PC-9 (cell line): Measurements from ENCODE around the gene ZC3H12A. TPM values are rescaled to one million over a fixed set of nuclear protein-coding genes. Genes with fewer than 3 reads are reported as not detected.

Experiments
- BruUV-seq: library from RNA; stranded (reverse); fragments of 400-500 nt; replicated peaks from 2 replicates; lab custom pipeline; 2021; lab: Mats Ljungman, UMichigan
- CTCF ChIA-PET: fragments of 300-600 bp; sonication (Branson Sonifier 250); formaldehyde crosslinking; loops from one replicate; lab custom pipeline; 2022; ENCODE audit warnings: antibody characterized with exemption; lab: Charles Lee
- POLR2A ChIA-PET: fragments of 300-600 bp; sonication (Branson Sonifier 250); formaldehyde crosslinking; loops from one replicate; lab custom pipeline; 2022; ENCODE audit warnings: antibody characterized with exemption; ENCODE audit not compliant: unreplicated experiment; lab: Charles Lee
- DNase-seq, 2 experiments: peaks; one replicate each; pipeline versions ENCODE4 v3.0.0 to v3.0.0-alpha.2; 2015 to 2022; ENCODE audit warnings: mixed read lengths in 1 of 2
- H2AFZ ChIP-seq: fragments of 200-600 bp; sonication (generic); 2 replicates; pipeline ENCODE4 v1.8.1; 2017; ENCODE audit warnings: antibody characterized with exemption
- H3F3A ChIP-seq: fragments of 200-600 bp; sonication (generic); 2 replicates; pipeline ENCODE4 v1.8.1; 2017; ENCODE audit warnings: antibody characterized with exemption, mild to moderate bottlenecking, low read depth; ENCODE audit not compliant: insufficient read depth
- H3K27ac ChIP-seq: fragments of 200-600 bp; sonication (generic); 2 replicates; pipeline ENCODE4 v1.6.1; 2016; ENCODE audit warnings: mixed run types
- H3K27me3 ChIP-seq: fragments of 200-600 bp; sonication (generic); 2 replicates; pipeline ENCODE4 v1.6.1; 2016; ENCODE audit warnings: low read depth, mixed run types; ENCODE audit not compliant: insufficient read depth
- H3K36me3 ChIP-seq: fragments of 200-600 bp; sonication (generic); 2 replicates; pipeline ENCODE4 v1.6.1; 2016; ENCODE audit warnings: low read depth, mixed run types
- H3K4me1 ChIP-seq: fragments of 200-600 bp; sonication (generic); replicated peaks from 2 replicates; pipeline ENCODE4 v1.6.1; 2016; ENCODE audit warnings: mixed run types; ENCODE audit not compliant: insufficient read depth
- H3K4me2 ChIP-seq: fragments of 200-600 bp; sonication (generic); 2 replicates; pipeline ENCODE4 v1.6.1; 2017; ENCODE audit warnings: mixed run types
- H3K4me3 ChIP-seq: fragments of 200-600 bp; sonication (generic); 2 replicates; pipeline ENCODE4 v1.6.1; 2016; ENCODE audit warnings: mixed run types
- H3K79me2 ChIP-seq: fragments of 200-600 bp; sonication (generic); 2 replicates; pipeline ENCODE4 v1.6.1; 2017; ENCODE audit warnings: low read depth, mixed run types
- H3K9me2 ChIP-seq: fragments of 200-600 bp; sonication (generic); 2 replicates; pipeline ENCODE4 v1.8.1; 2017; ENCODE audit warnings: mild to moderate bottlenecking; ENCODE audit not compliant: insufficient read depth
- H3K9me3 ChIP-seq: fragments of 200-600 bp; sonication (generic); 2 replicates; pipeline ENCODE4 v1.8.1; 2016; ENCODE audit warnings: low read depth; ENCODE audit not compliant: insufficient read depth
- H4K20me1 ChIP-seq: fragments of 200-600 bp; sonication (generic); 2 replicates; pipeline ENCODE4 v1.8.1; 2017; ENCODE audit not compliant: insufficient read depth
- EZH2 ChIP-seq: fragments of 200-600 bp; sonication (generic); IDR thresholded peaks from 2 replicates; pipeline ENCODE4 v1.8.0; 2017; ENCODE audit warnings: antibody characterized with exemption, low read depth
- intact Hi-C: fragments of 100-400 bp; cut with micrococcal nuclease; formaldehyde crosslinking; loops from one replicate; pipeline ENCODE4 v1.10.0; 2022; ENCODE audit not compliant: unreplicated experiment
- total RNA-seq: library from RNA; stranded (reverse); gene quantifications from 2 replicates; pipeline ENCODE4 v1.2.3, GENCODE V29; 2021
- TF ChIP-seq, protein P1 (sequence below): fragments of 200-600 bp; sonication (generic); conservative IDR thresholded peaks from 2 replicates; pipeline ENCODE4 v1.6.1; 2017; ENCODE audit warnings: mixed run types, antibody characterized with exemption, mild to moderate bottlenecking, moderate library complexity

The ZC3H12A gene
- total RNA-seq, 1 experiment from 2014 or later = 18.7 TPM

- ChIA-PET POLR2A (interaction anchor here (0.7 to 0.8 kb wide), 2 partner anchors 9 to 24 kb away, joined by 3 to 4 read pairs; no protein-coding TSS in a partner anchor), CTCF (interaction anchor here (1.0 to 1.5 kb wide), 2 partner anchors 9 to 42 kb away, joined by 3 to 4 read pairs; no protein-coding TSS in a partner anchor)
- H3K9me2 ChIP-seq = no peaks in the 10 kb centered on the region
- no peak overlapping the region for H2AFZ ChIP-seq
- peaks cover 12% of the 10 kb centered on the region; the same call in 1 of the 2 replicates for H3K36me3 ChIP-seq
- TF ChIP-seq EZH2 = no peak
- TF ChIP-seq, protein P1, sequence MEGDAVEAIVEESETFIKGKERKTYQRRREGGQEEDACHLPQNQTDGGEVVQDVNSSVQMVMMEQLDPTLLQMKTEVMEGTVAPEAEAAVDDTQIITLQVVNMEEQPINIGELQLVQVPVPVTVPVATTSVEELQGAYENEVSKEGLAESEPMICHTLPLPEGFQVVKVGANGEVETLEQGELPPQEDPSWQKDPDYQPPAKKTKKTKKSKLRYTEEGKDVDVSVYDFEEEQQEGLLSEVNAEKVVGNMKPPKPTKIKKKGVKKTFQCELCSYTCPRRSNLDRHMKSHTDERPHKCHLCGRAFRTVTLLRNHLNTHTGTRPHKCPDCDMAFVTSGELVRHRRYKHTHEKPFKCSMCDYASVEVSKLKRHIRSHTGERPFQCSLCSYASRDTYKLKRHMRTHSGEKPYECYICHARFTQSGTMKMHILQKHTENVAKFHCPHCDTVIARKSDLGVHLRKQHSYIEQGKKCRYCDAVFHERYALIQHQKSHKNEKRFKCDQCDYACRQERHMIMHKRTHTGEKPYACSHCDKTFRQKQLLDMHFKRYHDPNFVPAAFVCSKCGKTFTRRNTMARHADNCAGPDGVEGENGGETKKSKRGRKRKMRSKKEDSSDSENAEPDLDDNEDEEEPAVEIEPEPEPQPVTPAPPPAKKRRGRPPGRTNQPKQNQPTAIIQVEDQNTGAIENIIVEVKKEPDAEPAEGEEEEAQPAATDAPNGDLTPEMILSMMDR = no peak
- no peaks in the 10 kb centered on the region for H3K79me2 ChIP-seq
- intact Hi-C loops = no loop called here
- H3K27me3 ChIP-seq = no peaks in the 10 kb centered on the region
- H4K20me1 ChIP-seq = no peaks in the 10 kb centered on the region
- H3F3A ChIP-seq = peaks cover 16% of the 10 kb centered on the region
- peak overlapping the region; percentile 50 for H3K4me2 ChIP-seq
- no TSS peak for BruUV-seq
- H3K27ac ChIP-seq = no peak overlapping the region; the same call in 1 of the 2 replicates
- H3K4me1 ChIP-seq = peaks cover 31% of the 10 kb centered on the region
- H3K9me3 ChIP-seq = no peaks in the 10 kb centered on the region
- H3K4me3 ChIP-seq = no peak overlapping the region
- DNase-seq = peak in 1 of 2 experiments; percentile 80
These were observed 21.5 kb downstream of the ZC3H12A start for GRCh38 chr1:37495875-37496274.

DNA sequence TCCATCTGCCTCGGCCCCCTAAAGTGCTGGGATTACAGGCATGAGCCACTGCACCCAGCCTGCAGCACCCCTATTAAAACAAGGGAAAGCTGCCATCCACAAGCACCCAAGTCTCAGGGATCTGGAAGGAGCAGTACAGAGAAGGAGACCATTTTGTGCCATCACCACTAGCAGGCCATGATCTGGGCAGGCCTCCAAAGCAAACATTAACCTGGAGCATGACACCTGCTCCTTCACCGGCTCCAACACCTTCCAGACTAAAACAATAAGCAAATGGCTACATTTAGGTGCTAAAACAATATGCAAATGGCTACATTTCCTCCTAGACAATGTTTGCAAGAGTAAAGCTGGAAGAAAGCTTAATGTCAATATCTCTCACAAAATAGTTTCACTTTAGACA lies 23.5 kb downstream of the ZC3H12A start:
- Histone ChIP-seq H3K9me3 (no peaks in the 10 kb centered on the region), H2AFZ (no peak overlapping the region), H3K27me3 (no peaks in the 10 kb centered on the region), H3F3A (peaks cover 16% of the 10 kb centered on the region), H3K9me2 (no peaks in the 10 kb centered on the region), H3K36me3 (peaks cover 19% of the 10 kb centered on the region), H4K20me1 (no peaks in the 10 kb centered on the region), H3K4me3 (no peak overlapping the region), H3K4me2 (no peak overlapping the region), H3K4me1 (peaks cover 31% of the 10 kb centered on the region), H3K79me2 (no peaks in the 10 kb centered on the region), H3K27ac (no peak overlapping the region)
- intact Hi-C loops = no loop called here
- TF ChIP-seq, protein P1 = no peak
- TF ChIP-seq EZH2 = no peak
- DNase-seq = peak; percentile 51 to 73
- no TSS peak for BruUV-seq
- ChIA-PET CTCF (interaction anchor here (0.8 kb wide), 1 partner anchor 20 kb away, joined by 3 read pairs; no protein-coding TSS in a partner anchor), POLR2A (no interaction called here)

- intact Hi-C loops = no loop called here
- TF ChIP-seq, protein P1 = no peak
- no peak for TF ChIP-seq EZH2
- BruUV-seq = no TSS peak
- no peak overlapping the region for H3K4me2 ChIP-seq
- H3F3A ChIP-seq = peaks cover 11% of the 10 kb centered on the region
- POLR2A ChIA-PET = interaction anchor here (0.6 to 0.7 kb wide), 3 partner anchors 39 to 361 kb away, joined by 7 to 13 read pairs (median 8); no protein-coding TSS in a partner anchor
- no peaks in the 10 kb centered on the region for H3K9me3 ChIP-seq
- no peak overlapping the region for H3K27ac ChIP-seq
- H3K27me3 ChIP-seq = no peaks in the 10 kb centered on the region
- H4K20me1 ChIP-seq = no peaks in the 10 kb centered on the region
- peaks cover 18% of the 10 kb centered on the region for H3K36me3 ChIP-seq
- H3K4me3 ChIP-seq = no peak overlapping the region
- no peaks in the 10 kb centered on the region for H3K9me2 ChIP-seq
- no peak overlapping the region for H2AFZ ChIP-seq
- H3K79me2 ChIP-seq = no peaks in the 10 kb centered on the region
- CTCF ChIA-PET = interaction anchor here (0.6 to 1.1 kb wide), 2 partner anchors 11 to 24 kb away, joined by 3 read pairs; no protein-coding TSS in a partner anchor
- H3K4me1 ChIP-seq = peaks cover 31% of the 10 kb centered on the region
- DNase-seq = peak; percentile 50 to 78
These were observed 24.7 kb downstream of the ZC3H12A start for GRCh38 chr1:37498872-37499617.
